GM12865 (cell line): ENCODE results near the gene COL4A3.

Experiments used
- DNase-seq: peaks from one replicate; pipeline ENCODE4 v3.0.0; 2010; ENCODE audit warnings: low read depth
- H3K4me3 ChIP-seq: 2 replicates; pipeline ENCODE4 v1.5.1; 2011; ENCODE audit warnings: mild to moderate bottlenecking, low read depth, low read length, control low read depth
- TF ChIP-seq, protein P1 (sequence below): IDR thresholded peaks from 2 replicates; pipeline ENCODE4 v1.5.1; 2011; ENCODE audit warnings: low read length, control low read depth, low read depth, inconsistent platforms; ENCODE audit not compliant: insufficient read depth; ENCODE audit errors: missing control alignments

The COL4A3 gene

DNA sequence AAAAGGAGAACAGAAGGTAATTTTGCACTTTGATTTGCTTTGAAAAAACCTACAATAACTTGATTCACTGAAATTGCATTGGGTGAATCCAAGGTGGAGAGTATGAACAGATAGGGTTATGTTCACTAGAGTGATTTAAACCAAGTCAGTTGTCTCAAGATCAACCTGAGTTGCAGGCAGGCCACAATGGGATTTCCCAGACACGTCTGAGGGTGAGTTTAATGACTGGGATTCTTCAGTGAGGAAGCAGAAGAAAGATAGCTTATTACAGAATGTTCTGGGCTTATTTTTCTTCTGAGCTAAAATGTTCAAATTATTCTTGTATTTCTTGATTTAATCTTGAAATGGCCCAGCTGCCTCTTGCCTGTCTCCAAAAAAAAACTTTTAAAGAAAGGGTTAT lies 20.5 kb upstream of the COL4A3 start:
- no peak for DNase-seq
- TF ChIP-seq, protein P1, sequence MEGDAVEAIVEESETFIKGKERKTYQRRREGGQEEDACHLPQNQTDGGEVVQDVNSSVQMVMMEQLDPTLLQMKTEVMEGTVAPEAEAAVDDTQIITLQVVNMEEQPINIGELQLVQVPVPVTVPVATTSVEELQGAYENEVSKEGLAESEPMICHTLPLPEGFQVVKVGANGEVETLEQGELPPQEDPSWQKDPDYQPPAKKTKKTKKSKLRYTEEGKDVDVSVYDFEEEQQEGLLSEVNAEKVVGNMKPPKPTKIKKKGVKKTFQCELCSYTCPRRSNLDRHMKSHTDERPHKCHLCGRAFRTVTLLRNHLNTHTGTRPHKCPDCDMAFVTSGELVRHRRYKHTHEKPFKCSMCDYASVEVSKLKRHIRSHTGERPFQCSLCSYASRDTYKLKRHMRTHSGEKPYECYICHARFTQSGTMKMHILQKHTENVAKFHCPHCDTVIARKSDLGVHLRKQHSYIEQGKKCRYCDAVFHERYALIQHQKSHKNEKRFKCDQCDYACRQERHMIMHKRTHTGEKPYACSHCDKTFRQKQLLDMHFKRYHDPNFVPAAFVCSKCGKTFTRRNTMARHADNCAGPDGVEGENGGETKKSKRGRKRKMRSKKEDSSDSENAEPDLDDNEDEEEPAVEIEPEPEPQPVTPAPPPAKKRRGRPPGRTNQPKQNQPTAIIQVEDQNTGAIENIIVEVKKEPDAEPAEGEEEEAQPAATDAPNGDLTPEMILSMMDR, result no peak
- no peak overlapping the region for H3K4me3 ChIP-seq

- no peak overlapping the region for H3K4me3 ChIP-seq
- no peak for DNase-seq
- TF ChIP-seq, protein P1, result no peak
Measured at GRCh38 chr2:227146456-227146855, 18.0 kb upstream of the COL4A3 start.

DNA sequence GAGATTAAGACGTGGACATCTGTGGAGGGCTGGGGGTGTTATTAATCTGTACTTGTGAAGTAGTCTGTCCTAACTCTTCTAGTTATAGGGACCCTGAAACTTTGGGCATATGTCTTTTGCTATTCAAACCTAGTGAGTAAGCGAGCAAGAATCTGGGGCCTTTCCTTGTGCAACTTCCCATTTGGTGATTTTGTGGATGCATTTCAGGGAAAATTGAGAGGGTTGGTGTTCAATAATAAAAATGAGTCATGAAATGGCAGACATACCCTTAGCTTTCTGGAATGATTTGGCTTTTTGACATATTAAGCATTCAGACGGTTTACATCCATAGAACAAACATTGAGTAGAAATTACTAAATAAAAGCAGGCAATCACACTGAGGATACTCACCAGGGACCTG lies 17.4 kb upstream of the COL4A3 start:
- H3K4me3 ChIP-seq, result no peak overlapping the region
- TF ChIP-seq, protein P1, result no peak
- no peak for DNase-seq

DNA sequence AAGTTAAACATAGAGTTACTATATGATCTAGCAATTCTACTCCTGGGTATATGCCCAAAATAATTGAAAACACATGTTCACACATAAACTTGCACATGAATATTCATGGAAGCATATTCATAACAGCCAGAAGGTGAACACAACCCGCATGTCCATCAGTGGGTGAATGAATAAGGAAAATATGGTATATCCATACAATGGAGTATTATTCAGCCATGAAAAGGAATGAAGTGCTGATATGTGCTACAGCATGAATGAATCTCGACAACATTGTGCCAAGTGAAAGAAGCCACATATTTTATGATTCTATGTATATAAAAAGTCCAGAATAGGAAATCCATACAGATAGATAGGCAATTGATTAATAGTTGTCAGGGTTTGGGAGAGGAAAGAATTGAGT lies 16.3 kb upstream of the COL4A3 start:
- TF ChIP-seq, protein P1, result no peak
- no peak overlapping the region for H3K4me3 ChIP-seq
- no peak for DNase-seq

- TF ChIP-seq, protein P1, result no peak
- no peak overlapping the region for H3K4me3 ChIP-seq
- no peak for DNase-seq
Measured at GRCh38 chr2:227150222-227150936, 14.0 kb upstream of the COL4A3 start.

- TF ChIP-seq, protein P1, result no peak
- DNase-seq, result peak; percentile 25
Measured at GRCh38 chr2:227152093-227152766, 12.2 kb upstream of the COL4A3 start.

More at GRCh38 chr2:227152093-227152766, 12.2 kb upstream of the COL4A3 start:
- no peak overlapping the region for H3K4me3 ChIP-seq
